ENCODE results near the gene CCDC54. TPM values are rescaled to one million over a fixed set of nuclear protein-coding genes. Genes with fewer than 3 reads are reported as not detected.

The CCDC54 gene
- total RNA-seq, 4 donors from 2014 or later = not detected

- no peak for DNase-seq
- no peak overlapping the region for H3K27ac ChIP-seq
- TF ChIP-seq POLR2A (IDR thresholded peaks at IDR 0.05) (no peak), CTCF (IDR thresholded peaks at IDR 0.05) (no peak)
- no peak overlapping the region for H3K4me3 ChIP-seq
- H3K4me1 ChIP-seq = no peaks in the 10 kb centered on the region
- no peaks in the 10 kb centered on the region for H3K27me3 ChIP-seq
- no peaks in the 10 kb centered on the region for H3K9me3 ChIP-seq
- no peaks in the 10 kb centered on the region for H3K36me3 ChIP-seq
Observed at GRCh38 chr3:107412376-107412775, 35.1 kb downstream of the CCDC54 start.

GRCh38 chr3:107413264-107413663, 36.0 kb downstream of the CCDC54 start:
- no peak for DNase-seq
- H3K4me1 ChIP-seq = no peaks in the 10 kb centered on the region
- no peaks in the 10 kb centered on the region for H3K9me3 ChIP-seq
- no peaks in the 10 kb centered on the region for H3K27me3 ChIP-seq
- no peak for TF ChIP-seq CTCF (IDR thresholded peaks at IDR 0.05)
- TF ChIP-seq POLR2A (IDR thresholded peaks at IDR 0.05) = no peak
- no peak overlapping the region for H3K27ac ChIP-seq
- H3K36me3 ChIP-seq = no peaks in the 10 kb centered on the region
- H3K4me3 ChIP-seq = no peak overlapping the region

- Histone ChIP-seq H3K9me3 (no peaks in the 10 kb centered on the region), H3K36me3 (no peaks in the 10 kb centered on the region), H3K4me3 (no peak overlapping the region), H3K4me1 (no peaks in the 10 kb centered on the region), H3K27me3 (no peaks in the 10 kb centered on the region), H3K27ac (no peak overlapping the region)
- DNase-seq = no peak
- no peak for TF ChIP-seq CTCF (IDR thresholded peaks at IDR 0.05)
- no peak for TF ChIP-seq POLR2A (IDR thresholded peaks at IDR 0.05)
Observed at GRCh38 chr3:107414325-107414964, 37.2 kb downstream of the CCDC54 start.

GRCh38 chr3:107416138-107416537, 38.9 kb downstream of the CCDC54 start:
- H3K27me3 ChIP-seq = no peaks in the 10 kb centered on the region
- H3K36me3 ChIP-seq = no peaks in the 10 kb centered on the region
- no peak for TF ChIP-seq CTCF (IDR thresholded peaks at IDR 0.05)
- TF ChIP-seq POLR2A (IDR thresholded peaks at IDR 0.05) = no peak
- no peak for DNase-seq
- no peaks in the 10 kb centered on the region for H3K9me3 ChIP-seq
- H3K4me1 ChIP-seq = no peaks in the 10 kb centered on the region
- no peak overlapping the region for H3K4me3 ChIP-seq
- no peak overlapping the region for H3K27ac ChIP-seq

- H3K4me3 ChIP-seq = no peak overlapping the region
- no peaks in the 10 kb centered on the region for H3K4me1 ChIP-seq
- TF ChIP-seq POLR2A (IDR thresholded peaks at IDR 0.05) = no peak
- TF ChIP-seq CTCF (IDR thresholded peaks at IDR 0.05) = no peak
- H3K27ac ChIP-seq = no peak overlapping the region
- H3K9me3 ChIP-seq = no peaks in the 10 kb centered on the region
- DNase-seq = no peak
- H3K36me3 ChIP-seq = no peaks in the 10 kb centered on the region
- H3K27me3 ChIP-seq = no peaks in the 10 kb centered on the region
Observed at GRCh38 chr3:107416886-107417285, 39.6 kb downstream of the CCDC54 start.
